A549 (cell line): ENCODE data around the gene IL3RA. TPM values are rescaled to one million over a fixed set of nuclear protein-coding genes. Genes with fewer than 3 reads are reported as not detected.

ENCODE experiments used
- ATAC-seq, 2 experiments: fragments of 200-7000 bp in 1 of 2; fragments of >200 bp in 1 of 2; cut with Nextera tagmentation in 1 of 2; cut with Tn5 transposase in 1 of 2; 3 replicates each; pipeline versions ENCODE4 v1.8.0 to v1.9.1; 2018 to 2020; ENCODE audit warnings: mild to moderate bottlenecking in 1 of 2, moderate library complexity in 1 of 2
- CTCF ChIA-PET: fragments of 300-600 bp; sonication (Branson Sonifier 250); formaldehyde crosslinking; extraction: SDS; loops from one replicate; lab custom pipeline; 2021; ENCODE audit warnings: antibody characterized with exemption, inconsistent platforms; lab: Yijun Ruan, JAX
- POLR2A ChIA-PET: fragments of 350-600 bp; formaldehyde crosslinking; extraction: SDS; loops from one replicate; lab custom pipeline; 2021; ENCODE audit warnings: antibody characterized with exemption, inconsistent platforms; lab: Yijun Ruan, JAX
- DNase-seq, 2 experiments: peaks; one replicate each; pipeline versions ENCODE4 v3.0.0 to v3.0.0-alpha.2; 2011 to 2016; ENCODE audit warnings: low read depth in 1 of 2, low spot score in 1 of 2
- FAIRE-seq: peaks from 2 replicates; lab custom pipeline; 2011; peaks lifted over from hg19 to GRCh38; lab: Jason Lieb, UNC
- H3K27ac ChIP-seq, 2 experiments: fragments of >200 bp; sonication (Bioruptor Twin); formaldehyde crosslinking; 3 replicates each; pipeline ENCODE4 v1.5.1; 2016 to 2017
- H3K4me1 ChIP-seq: fragments of >200 bp; sonication (Bioruptor Twin); formaldehyde crosslinking; 3 replicates; pipeline ENCODE4 v1.6.1; 2016
- H3K4me2 ChIP-seq: fragments of >200 bp; sonication (Bioruptor Twin); formaldehyde crosslinking; 3 replicates; pipeline ENCODE4 v1.6.1; 2016
- H3K4me3 ChIP-seq: fragments of >200 bp; sonication (Bioruptor Twin); formaldehyde crosslinking; 3 replicates; pipeline ENCODE4 v1.5.1; 2016
- H3K9me3 ChIP-seq: fragments of >200 bp; sonication (Bioruptor Twin); formaldehyde crosslinking; 3 replicates; pipeline ENCODE4 v1.6.1; 2016
- BHLHE40 ChIP-seq: IDR thresholded peaks from 2 replicates; pipeline ENCODE4 v1.6.1; 2012; ENCODE audit warnings: low read depth, low read length, inconsistent platforms
- CBX8 ChIP-seq: fragments of 200-600 bp; sonication (generic); IDR thresholded peaks from 2 replicates; pipeline ENCODE4 v1.6.1; 2016
- CEBPB ChIP-seq, 2 experiments: fragments of >200 bp in 1 of 2; sonication (Bioruptor Twin) in 1 of 2; formaldehyde crosslinking in 1 of 2; IDR thresholded peaks; 2 replicates each; pipeline ENCODE4 v1.6.1; 2012 to 2016
- CHD2 ChIP-seq: fragments of 150-350 bp; IDR thresholded peaks from 2 replicates; pipeline ENCODE4 v1.6.1; 2014; ENCODE audit warnings: low read length; ENCODE audit not compliant: partially characterized antibody
- EHF ChIP-seq: fragments of 250-450 bp; sonication (Bioruptor Pico); IDR thresholded peaks from 2 replicates; pipeline ENCODE4 v1.5.0; 2020; ENCODE audit warnings: mild to moderate bottlenecking
- EHMT2 ChIP-seq: fragments of 200-600 bp; sonication (generic); IDR thresholded peaks from 2 replicates; pipeline ENCODE4 v1.6.1; 2016; ENCODE audit warnings: antibody characterized with exemption, low read depth, mild to moderate bottlenecking, moderate library complexity
- FOSB ChIP-seq: fragments of 250-450 bp; sonication (Bioruptor Pico); IDR thresholded peaks from 2 replicates; pipeline ENCODE4 v1.5.0; 2020; ENCODE audit warnings: mild to moderate bottlenecking, moderate library complexity
- FOSL2 ChIP-seq, 2 experiments: fragments of 450-650 bp in 1 of 2; fragments of >200 bp in 1 of 2; sonication (Bioruptor Twin) in 1 of 2; formaldehyde crosslinking; IDR thresholded peaks; 2 replicates each; pipeline versions ENCODE4 v1.5.0 to v1.6.1; 2016 to 2020; ENCODE audit warnings: mild to moderate bottlenecking in 1 of 2, moderate library complexity in 1 of 2
- GATA3 ChIP-seq: IDR thresholded peaks from 2 replicates; pipeline ENCODE4 v1.6.1; 2012; ENCODE audit warnings: borderline replicate concordance
- HOXB5 ChIP-seq: fragments of 250-450 bp; sonication (Bioruptor Pico); IDR thresholded peaks from 2 replicates; pipeline ENCODE4 v1.5.0; 2020; ENCODE audit warnings: mild to moderate bottlenecking, moderate library complexity
- NPAS2 ChIP-seq: fragments of 250-450 bp; sonication (Bioruptor Pico); IDR thresholded peaks from 2 replicates; pipeline ENCODE4 v1.8.0; 2022; ENCODE audit warnings: mild to moderate bottlenecking, moderate library complexity, borderline replicate concordance
- NR3C1 ChIP-seq: fragments of >200 bp; sonication (Bioruptor Twin); formaldehyde crosslinking; IDR thresholded peaks from 3 replicates; pipeline ENCODE4 v1.6.1; 2017
- POLR2A ChIP-seq: IDR thresholded peaks from 2 replicates; pipeline ENCODE4 v1.6.1; 2012; ENCODE audit warnings: mild to moderate bottlenecking, low read length
- POLR2AphosphoS2 ChIP-seq: conservative IDR thresholded peaks from 2 replicates; pipeline ENCODE4 v1.6.1; 2012; ENCODE audit warnings: low read length, improper control_type of control experiment, inconsistent platforms
- RAD21 ChIP-seq, 2 experiments: fragments of >200 bp in 1 of 2; sonication (Bioruptor Twin) in 1 of 2; formaldehyde crosslinking in 1 of 2; IDR thresholded peaks in 1 of 2; conservative IDR thresholded peaks in 1 of 2; 2 replicates in 1 of 2; 3 replicates in 1 of 2; pipeline ENCODE4 v1.6.1; 2012 to 2018; ENCODE audit warnings: inconsistent platforms in 1 of 2
- RARB ChIP-seq: fragments of 250-450 bp; sonication (Bioruptor Pico); IDR thresholded peaks from 2 replicates; pipeline ENCODE4 v1.8.0; 2021; ENCODE audit warnings: mild to moderate bottlenecking, moderate library complexity
- RNF2 ChIP-seq: fragments of 200-600 bp; sonication (generic); IDR thresholded peaks from 2 replicates; pipeline ENCODE4 v1.6.1; 2016; ENCODE audit warnings: low read depth, mild to moderate bottlenecking, antibody characterized with exemption, moderate library complexity, borderline replicate concordance
- SMC3 ChIP-seq: fragments of >200 bp; sonication (Bioruptor Twin); formaldehyde crosslinking; IDR thresholded peaks from 3 replicates; pipeline ENCODE4 v1.6.1; 2018; ENCODE audit warnings: inconsistent platforms
- TP53 ChIP-seq: fragments of 250-450 bp; sonication (Bioruptor Pico); IDR thresholded peaks from 2 replicates; pipeline ENCODE4 v1.5.0; 2021; ENCODE audit warnings: mild to moderate bottlenecking, moderate library complexity
- ZFP36 ChIP-seq: fragments of 450-650 bp; IDR thresholded peaks from 2 replicates; pipeline ENCODE4 v1.6.1; 2014; ENCODE audit warnings: borderline replicate concordance; ENCODE audit not compliant: partially characterized antibody
- WGBS: methylation state at CpG from one replicate; pipeline ENCODE4 v1.1.6; 2017; ENCODE audit errors: missing lambda C conversion rate; 5-methylcytosine and 5-hydroxymethylcytosine counted together
- polyA plus RNA-seq, 4 experiments: library from polyadenylated mRNA; depleted of rRNA in 3 of 4; stranded (reverse); fragments of >200 nt; fragmentation: RNase III in 1 of 4; extraction: RNeasy Plus Mini Kit Qiagen cat#74134 plus additional on column Dnase treatment in 1 of 4; gene quantifications; 2 replicates in 3 of 4; 3 replicates in 1 of 4; pipeline ENCODE4 v1.2.3, GENCODE V29; 2011 to 2017
- TF ChIP-seq, protein P1 (sequence below): fragments of 200-600 bp; sonication (generic); IDR thresholded peaks from 2 replicates; pipeline ENCODE4 v1.6.1; 2016; ENCODE audit warnings: antibody characterized with exemption, mild to moderate bottlenecking, moderate library complexity
- TF ChIP-seq, protein P2 (sequence below): IDR thresholded peaks from 2 replicates; pipeline ENCODE4 v1.6.1; 2012; ENCODE audit warnings: low read depth, borderline replicate concordance
- TF ChIP-seq, protein P3 (sequence below): fragments of >200 bp; sonication (Bioruptor Twin); formaldehyde crosslinking; IDR thresholded peaks from 2 replicates; pipeline ENCODE4 v1.6.1; 2016

The IL3RA gene
- polyA plus RNA-seq, 2 of the 4 experiments (the other 2 are of a cell fraction), result 0.31 TPM; not detected in 1

DNA sequence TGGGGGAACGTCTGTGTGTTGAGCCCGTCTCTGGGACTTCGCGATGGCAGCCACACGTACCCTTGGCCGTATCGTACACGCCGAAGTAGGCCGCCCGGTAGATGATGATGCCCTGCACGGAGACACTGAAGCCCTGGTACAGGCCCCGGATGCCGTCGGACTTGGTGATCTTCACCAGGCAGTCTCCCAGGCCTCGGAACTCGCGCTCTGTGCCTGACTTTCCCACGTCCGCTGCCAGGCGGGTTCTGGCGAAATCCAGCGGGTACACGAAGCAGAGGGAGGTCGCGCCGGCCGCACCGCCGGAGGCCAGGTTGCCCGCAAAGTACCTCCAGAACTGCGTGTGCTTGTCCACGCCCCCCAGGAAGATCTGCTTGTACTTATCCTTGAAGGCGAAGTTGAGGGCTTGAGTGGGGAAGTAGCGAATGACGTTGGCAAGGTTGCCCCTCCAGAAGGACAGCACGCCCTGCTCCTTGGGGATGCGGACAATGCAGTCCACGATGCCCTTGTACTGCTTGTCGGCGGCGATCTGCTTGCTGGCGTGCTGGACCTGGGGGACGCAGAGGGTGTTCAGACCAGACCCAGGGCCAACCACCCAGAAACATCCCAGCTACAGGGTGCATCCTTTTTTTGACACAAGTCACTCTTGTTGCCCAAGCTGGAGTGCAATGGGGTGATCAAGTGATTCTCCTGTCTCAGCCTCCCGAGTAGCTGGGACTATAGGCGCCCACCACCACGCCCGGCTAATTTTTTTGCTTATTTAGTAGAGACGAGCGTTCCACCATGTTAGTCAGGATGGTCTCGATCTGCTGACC lies 52.8 kb downstream of the IL3RA start (continued):
- TF ChIP-seq, protein P1, sequence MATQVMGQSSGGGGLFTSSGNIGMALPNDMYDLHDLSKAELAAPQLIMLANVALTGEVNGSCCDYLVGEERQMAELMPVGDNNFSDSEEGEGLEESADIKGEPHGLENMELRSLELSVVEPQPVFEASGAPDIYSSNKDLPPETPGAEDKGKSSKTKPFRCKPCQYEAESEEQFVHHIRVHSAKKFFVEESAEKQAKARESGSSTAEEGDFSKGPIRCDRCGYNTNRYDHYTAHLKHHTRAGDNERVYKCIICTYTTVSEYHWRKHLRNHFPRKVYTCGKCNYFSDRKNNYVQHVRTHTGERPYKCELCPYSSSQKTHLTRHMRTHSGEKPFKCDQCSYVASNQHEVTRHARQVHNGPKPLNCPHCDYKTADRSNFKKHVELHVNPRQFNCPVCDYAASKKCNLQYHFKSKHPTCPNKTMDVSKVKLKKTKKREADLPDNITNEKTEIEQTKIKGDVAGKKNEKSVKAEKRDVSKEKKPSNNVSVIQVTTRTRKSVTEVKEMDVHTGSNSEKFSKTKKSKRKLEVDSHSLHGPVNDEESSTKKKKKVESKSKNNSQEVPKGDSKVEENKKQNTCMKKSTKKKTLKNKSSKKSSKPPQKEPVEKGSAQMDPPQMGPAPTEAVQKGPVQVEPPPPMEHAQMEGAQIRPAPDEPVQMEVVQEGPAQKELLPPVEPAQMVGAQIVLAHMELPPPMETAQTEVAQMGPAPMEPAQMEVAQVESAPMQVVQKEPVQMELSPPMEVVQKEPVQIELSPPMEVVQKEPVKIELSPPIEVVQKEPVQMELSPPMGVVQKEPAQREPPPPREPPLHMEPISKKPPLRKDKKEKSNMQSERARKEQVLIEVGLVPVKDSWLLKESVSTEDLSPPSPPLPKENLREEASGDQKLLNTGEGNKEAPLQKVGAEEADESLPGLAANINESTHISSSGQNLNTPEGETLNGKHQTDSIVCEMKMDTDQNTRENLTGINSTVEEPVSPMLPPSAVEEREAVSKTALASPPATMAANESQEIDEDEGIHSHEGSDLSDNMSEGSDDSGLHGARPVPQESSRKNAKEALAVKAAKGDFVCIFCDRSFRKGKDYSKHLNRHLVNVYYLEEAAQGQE, result no peak

DNA sequence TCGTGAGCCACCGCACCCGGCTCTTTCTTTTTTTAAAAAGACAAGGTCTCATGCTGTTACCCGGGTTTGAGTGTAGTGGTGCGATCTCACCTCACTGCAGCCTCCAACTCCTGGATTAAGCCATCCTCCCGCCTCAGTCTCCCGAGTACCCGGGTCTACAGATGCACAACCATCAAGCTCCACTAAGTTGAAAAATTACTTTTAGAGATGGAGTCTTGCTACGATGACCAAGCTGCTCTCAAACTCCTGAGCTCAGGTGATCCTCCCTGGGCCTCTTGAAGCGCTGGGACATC lies 53.4 kb downstream of the IL3RA start:
- FAIRE-seq, result no peak
- no peak overlapping the region for H3K4me3 ChIP-seq

DNA sequence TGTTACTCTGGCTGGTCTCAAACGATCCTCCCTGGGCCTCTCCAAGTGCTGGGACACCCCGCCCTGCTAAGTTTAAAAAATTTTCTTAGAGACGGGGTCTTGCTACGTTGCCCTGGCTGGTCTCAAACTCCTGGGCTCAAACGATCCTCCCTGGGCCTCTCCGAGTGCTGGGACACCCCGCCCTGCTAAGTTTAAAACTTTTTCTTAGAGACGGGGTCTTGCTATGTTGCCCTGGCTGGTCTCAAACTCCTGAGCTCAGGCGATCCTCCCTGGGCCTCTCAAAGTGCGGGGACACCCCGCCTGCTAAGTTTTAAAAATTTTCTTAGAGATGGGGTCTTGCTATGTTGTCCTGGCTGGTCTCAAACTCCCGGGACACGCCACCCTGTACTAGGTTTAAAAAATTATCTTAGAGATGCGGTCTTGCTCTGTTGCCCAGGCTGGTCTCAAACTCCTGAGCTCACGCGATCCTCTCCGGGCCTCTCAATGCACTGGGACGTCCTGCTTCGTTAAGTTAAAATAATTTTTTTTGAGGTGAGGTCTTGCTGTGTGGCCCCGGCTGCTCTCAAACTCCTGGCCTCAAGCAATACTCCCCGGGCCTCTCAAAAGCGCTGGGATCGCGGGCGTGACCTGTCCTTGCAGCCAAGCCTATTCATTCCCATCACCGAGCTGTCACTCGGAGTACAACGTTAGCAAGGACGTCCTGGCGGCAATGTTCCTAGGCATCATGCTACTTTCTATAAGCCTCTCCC lies 54.2 kb downstream of the IL3RA start:
- Histone ChIP-seq H3K9me3 (no peaks in the 10 kb centered on the region), H3K4me3 (peak overlapping the region; percentile 96), H3K4me2 (peak overlapping the region; percentile 95), H3K27ac (peak overlapping the region; percentile 100), H3K4me1 (peaks cover 42% of the 10 kb centered on the region)
- no peak for FAIRE-seq
- DNase-seq, result no peak
- TF ChIP-seq SMC3 (no peak), FOSL2 (IDR thresholded peaks at IDR 0.05) (no peak), FOSL2 (CRISPR knock-in tag; IDR thresholded peaks at IDR 0.05) (no peak), HOXB5 (no peak), RNF2 (no peak), EHF (CRISPR knock-in tag) (no peak), POLR2A (no peak)
- ATAC-seq, result no peak
- POLR2A ChIA-PET, result no interaction called here
- CTCF ChIA-PET, result no interaction called here
- WGBS, result 20% methylated on average over 29 of the region's 30 CpGs

More for the DNA sequence above, 53.4 kb downstream of the IL3RA start:
- TF ChIP-seq GATA3 (no peak), POLR2AphosphoS2 (no peak), NR3C1 (no peak), CBX8 (no peak), RARB (CRISPR knock-in tag) (no peak), POLR2A (no peak), NPAS2 (no peak), EHMT2 (no peak), CEBPB (IDR thresholded peaks at IDR 0.05) (no peak), RAD21 (conservative IDR thresholded peaks at IDR 0.05 in 1 of 2, IDR thresholded peaks at IDR 0.05 in 1 of 2) (no peak), ZFP36 (no peak), FOSB (CRISPR knock-in tag) (no peak), BHLHE40 (no peak), CHD2 (no peak), TP53 (no peak)
- TF ChIP-seq, protein P2, sequence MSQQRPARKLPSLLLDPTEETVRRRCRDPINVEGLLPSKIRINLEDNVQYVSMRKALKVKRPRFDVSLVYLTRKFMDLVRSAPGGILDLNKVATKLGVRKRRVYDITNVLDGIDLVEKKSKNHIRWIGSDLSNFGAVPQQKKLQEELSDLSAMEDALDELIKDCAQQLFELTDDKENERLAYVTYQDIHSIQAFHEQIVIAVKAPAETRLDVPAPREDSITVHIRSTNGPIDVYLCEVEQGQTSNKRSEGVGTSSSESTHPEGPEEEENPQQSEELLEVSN, result no peak
- TF ChIP-seq, protein P3, sequence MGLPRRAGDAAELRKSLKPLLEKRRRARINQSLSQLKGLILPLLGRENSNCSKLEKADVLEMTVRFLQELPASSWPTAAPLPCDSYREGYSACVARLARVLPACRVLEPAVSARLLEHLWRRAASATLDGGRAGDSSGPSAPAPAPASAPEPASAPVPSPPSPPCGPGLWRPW, result no peak
- Histone ChIP-seq H3K4me1 (peaks cover 40% of the 10 kb centered on the region), H3K27ac (peak overlapping the region in 1 of 2 experiments; percentile 1; a peak in 1 of 6 replicates), H3K4me2 (peak overlapping the region; percentile 95), H3K9me3 (no peaks in the 10 kb centered on the region)
- DNase-seq, result no peak
- ChIA-PET CTCF (no interaction called here), POLR2A (no interaction called here)
- WGBS, result 89% methylated on average over 10 of the region's 10 CpGs
- ATAC-seq, result no peak
